ENCODE results near the gene OMP.
"Not testable (repeated sequence)": the region's sequence is repeated elsewhere in the genome, so short reads cannot be mapped to it uniquely, and the experiment has no call there.

The OMP gene

GRCh38 chr11:77087723-77088225, 14.9 kb upstream of the OMP start:
- no peak for DNase-seq (ENCODE audit: low read depth)

- DNase-seq (ENCODE audit: low read depth) = no peak
Observed at GRCh38 chr11:77088236-77089003, 14.2 kb upstream of the OMP start.

DNA sequence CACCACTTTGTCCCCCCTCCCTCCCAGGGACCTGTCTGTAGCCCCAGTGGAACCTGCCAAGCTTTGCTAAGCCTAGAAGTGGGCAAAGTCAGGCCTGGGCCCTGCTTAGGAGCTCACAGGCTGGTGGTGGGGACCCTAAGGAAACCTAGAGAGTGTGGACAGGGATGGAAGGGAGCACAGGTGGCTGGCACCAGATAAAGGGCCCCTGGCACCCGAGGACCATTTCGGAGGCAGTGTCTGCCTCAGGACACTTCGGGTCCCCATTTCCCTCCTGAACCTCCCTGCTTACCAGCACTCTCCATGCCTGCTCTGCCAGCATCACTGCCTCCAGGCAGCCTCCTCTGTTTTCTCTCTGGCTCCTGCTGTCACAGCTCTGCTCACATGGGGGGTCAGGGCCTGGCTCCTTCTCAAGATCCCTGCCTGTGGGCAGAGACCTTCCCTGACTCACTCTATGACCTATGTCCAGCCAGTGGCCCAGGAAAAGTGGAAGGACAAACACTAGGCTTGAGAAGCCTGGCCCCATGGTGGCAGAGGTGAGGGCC, 13.6 kb upstream of the OMP start:
- no peak for DNase-seq (ENCODE audit: low read depth)

GRCh38 chr11:77090046-77090372, 12.6 kb upstream of the OMP start:
- no peak for DNase-seq (ENCODE audit: low read depth)

DNA sequence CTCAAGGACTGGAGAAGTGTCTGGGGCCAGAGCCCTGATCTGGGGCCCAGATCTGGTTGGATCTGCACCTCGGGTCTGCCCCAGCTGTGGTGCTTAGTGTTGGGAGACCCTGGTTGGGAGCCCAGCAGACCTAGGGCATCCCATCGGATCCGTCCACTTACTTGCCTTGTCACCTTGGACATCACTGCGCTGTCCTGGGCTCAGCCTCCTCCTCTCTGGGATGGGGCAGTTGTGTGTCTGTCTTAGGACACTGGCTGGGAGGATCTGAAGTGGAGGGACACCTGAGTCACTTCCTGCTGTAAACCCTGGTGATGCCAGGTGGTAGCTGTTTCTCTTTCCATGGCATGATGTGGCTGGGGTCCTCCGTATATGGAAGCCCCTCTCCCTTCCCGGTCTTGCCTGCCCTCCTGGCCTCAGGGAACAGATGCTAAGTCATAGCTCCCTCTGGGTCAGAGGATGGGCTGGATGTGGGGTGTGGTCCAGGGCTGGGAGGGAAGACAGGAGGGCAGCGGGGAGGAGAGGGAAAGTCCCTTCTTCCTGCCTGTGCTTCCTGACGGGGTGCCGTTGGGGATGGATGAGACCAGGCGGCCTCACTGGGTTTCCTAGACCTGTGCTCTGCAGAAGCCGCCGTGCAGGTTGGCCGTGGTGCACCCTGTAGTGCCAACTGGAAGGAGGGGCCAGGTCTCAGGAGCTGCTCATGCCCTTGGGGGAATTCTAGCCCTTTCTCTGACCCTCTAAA, 12.1 kb upstream of the OMP start:
- no peak for DNase-seq (ENCODE audit: low read depth)

- peak; percentile 57 for DNase-seq (ENCODE audit: low read depth)
Observed at GRCh38 chr11:77091146-77091940, 11.3 kb upstream of the OMP start.

DNA sequence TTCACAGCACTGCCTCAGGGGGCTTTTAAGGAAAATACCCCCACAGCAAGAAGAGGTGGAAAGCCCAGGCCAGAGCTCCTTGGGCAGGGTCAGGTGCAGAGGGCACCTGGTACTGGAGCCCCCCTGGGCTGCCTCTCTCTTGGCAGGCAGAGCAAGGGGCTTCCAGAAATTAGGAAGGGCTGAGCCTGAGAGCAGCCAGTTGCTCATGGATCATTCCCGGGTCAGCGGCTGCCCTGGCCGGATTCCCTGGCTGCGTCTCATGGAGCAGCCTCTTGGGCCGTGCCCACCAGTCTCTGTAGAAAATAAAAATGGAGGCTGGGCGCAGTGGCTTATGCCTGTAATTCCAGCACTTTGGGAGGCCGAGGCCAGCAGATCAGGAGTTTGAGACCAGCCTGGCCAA, 10.3 kb upstream of the OMP start:
- no peak for DNase-seq (ENCODE audit: low read depth)

DNA sequence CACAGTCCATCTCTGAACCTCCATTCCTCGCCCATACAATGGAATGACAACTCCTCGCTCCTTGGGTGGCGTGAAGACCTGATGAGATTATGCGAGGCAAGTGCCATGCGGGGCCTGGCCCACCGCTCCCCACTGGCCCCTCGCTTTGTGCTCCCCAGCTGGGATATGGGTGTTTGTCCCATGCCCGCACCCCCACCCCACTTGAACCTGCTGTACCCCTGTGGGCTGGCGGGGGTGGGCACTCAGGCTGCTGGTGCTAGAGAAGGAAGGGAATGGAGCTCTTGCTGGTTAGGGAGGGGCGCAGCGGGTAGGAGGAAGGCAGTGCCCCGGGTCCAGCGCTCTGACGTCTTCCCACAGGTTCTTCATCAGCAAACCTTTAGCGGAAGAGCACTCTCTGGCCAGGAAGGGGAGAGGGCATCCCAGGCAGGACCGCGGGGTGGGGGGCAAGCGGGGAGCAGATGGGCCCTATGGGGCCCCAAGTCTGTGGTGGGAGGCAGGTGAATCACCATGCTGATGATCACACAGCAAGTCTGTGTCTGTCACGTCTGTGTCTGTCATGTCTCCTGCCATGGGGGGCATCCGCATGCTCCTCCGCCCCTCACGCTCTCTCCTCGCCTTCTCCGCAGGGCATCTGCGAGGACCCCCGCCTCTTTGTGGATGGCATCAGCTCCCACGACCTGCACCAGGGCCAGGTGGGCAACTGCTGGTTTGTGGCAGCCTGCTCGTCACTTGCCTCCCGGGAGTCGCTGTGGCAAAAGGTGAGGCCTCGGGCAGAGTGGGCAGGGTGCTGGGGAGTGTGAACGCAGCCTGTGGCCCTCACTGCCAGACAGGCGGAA, 9.4 kb upstream of the OMP start:
- no peak for DNase-seq (ENCODE audit: low read depth)

GRCh38 chr11:77093987-77094840, 8.4 kb upstream of the OMP start:
- no peak for DNase-seq (ENCODE audit: low read depth)

DNA sequence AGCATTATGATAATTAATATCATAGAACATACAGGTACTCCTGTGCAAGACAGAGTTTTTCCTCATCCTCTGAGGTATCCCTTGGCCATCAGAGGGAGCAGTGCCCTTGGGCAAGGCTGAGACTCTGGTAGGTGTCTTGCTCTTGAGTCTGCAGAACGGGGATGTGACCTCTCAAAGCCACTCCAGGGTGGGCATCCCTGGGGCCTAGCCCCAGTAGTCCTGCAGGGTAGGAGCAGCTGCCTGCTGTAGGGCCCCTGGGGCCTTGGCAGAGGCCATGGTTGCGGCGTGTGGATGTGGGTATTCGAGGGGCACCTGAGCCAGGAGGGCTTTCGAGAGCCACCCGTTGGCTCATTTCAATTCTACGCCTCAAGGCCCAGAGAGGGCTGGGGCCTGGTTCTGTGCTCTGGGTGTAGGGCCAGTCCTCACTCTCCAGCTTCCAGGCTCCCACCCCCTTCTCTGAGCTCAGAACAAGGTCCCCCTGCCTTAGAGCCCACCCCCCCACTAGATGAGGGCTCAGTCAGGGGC, 7.7 kb upstream of the OMP start:
- DNase-seq (ENCODE audit: low read depth) = no peak

DNA sequence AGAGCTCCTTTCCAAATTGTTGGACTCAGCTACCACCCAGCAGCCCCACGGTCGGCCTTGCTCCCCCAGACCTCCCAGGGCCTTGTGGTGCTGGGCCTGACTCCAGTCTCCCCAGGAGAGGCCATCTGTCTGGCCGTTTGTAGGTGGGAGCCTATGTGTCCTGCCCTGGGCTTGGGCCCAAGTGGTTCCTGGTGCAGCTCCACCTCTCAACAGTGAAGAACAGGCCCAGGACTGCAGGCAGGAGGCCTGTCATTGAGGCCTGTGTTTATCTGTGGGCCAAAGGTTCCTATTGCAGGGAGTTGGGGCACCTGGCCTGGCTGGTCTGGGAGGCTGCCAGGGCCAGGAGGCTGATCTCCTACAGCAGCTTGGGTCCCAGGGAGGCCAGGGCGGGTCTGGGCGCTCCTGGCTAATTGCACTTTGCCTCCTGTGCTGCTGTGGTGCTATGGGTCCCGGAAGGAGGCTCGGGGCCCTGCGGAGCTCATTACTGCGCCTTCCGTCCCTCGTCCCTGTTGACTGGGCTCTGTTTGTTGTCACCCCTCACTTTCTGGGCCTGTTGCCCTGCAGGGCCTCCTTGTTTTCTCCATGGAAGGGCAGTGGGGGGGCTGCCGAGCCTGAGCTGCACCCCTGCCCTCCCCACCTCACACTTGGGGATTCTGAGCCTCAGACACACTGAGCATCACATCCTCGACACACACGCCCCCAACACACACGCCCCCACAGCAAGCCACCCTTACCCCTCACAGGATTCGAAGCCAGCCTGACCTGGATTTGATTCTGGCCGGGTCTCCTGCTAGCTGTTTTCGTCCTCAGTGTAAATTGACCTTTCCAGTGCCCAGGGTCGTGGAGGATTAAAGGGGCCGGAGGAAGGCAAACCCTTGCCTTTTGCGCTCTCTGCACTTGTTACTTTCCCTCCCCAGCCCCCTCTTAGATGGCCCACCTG, 6.8 kb upstream of the OMP start:
- DNase-seq (ENCODE audit: low read depth) = no peak

- no peak for DNase-seq (ENCODE audit: low read depth)
Observed at GRCh38 chr11:77096591-77097019, 6.0 kb upstream of the OMP start.

DNA sequence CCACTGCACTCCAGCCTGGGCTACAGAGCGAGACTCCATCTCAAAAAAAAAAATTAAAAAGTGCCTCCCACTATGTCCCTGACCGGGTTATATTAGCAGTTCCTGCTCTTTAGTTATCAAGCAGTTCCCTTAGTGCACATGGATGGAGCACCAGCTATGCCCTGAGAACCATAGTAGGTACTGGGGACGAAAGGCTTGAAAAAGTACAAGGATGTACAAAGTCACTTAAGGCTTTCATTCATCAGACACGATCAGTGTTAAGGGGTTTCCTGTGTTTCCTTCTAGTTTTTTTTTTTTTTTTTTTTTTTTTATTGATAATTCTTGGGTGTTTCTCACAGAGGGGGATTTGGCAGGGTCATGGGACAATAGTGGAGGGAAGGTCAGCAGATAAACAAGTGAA, 5.5 kb upstream of the OMP start:
- not testable (repeated sequence) for DNase-seq (ENCODE audit: low read depth)

GRCh38 chr11:77100166-77101042, 2.2 kb upstream of the OMP start:
- no peak for DNase-seq (ENCODE audit: low read depth)

DNA sequence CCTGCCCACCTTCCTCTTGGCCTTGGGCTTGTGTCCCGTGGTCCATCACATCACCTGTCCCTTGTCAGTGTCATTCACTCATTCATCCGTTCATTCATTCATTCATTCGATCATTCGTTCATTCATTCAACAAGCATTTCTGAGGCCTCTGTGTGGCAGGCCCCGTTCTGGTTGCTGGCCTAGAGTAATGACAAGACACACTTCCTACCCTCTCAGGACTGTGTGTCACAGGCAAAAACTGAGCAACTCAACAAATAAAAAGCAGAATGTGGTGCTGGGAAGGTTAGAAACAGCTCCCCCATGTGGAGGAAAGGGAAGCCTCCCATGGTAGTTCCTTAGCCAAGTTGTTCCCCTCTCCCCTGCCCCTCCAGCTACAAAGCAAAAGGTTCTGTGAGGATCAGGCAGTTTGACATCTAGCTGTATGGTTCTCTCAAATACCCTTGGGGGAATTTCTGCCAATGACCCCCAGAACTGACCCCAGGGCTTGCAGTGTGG, 1.6 kb upstream of the OMP start:
- DNase-seq (ENCODE audit: low read depth) = no peak

DNA sequence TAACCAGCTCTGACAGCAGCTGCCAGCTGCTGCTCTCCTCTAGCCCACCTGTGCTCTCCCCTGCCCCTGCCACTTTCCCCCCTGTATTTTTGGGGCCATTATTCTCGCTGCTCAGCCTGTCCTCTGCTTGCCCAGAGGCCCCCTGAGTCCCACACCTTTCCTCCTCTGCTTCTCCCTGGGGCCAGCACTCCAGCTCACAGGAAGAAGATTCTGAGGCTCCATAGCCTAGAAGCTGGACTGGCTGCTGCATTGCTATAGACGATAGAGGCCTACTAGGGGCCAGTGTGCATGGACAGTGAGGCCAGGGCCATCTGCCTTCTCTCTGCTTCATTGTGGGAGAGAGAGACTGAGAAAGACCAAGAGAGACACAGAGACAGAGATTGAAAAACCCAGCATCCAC, 679 bp downstream of the OMP start:
- DNase-seq (ENCODE audit: low read depth) = no peak

DNA sequence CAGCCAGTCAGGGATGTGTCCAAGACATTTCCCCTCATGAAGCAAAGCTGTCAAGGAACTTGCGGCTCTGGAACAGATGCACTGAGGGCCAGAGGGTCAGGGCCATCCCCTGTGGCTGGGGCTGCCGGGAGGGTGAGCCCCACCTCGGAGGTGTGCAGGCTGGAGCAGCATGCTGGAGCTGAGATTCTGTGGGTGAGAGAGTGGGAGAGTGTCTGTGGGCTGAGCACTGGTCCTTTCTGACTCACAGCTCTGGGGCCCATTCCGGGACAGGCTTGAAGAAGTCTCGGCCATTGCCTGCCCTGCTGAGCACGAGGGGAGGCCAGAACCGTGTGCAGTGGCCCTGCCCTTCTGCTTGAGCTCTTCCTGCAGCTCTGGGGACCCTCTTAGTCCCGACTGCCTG, 2.1 kb downstream of the OMP start:
- no peak for DNase-seq (ENCODE audit: low read depth)

GRCh38 chr11:77106321-77106720, 3.7 kb downstream of the OMP start:
- no peak for DNase-seq (ENCODE audit: low read depth)

All from stimulated activated CD8-positive, alpha-beta memory T cell treated with anti-CD3 and anti-CD28 coated beads, Interleukin-7, amount 100 ng/mL, for 24 hours (primary cell).